GM12878 (cell line): ENCODE data around the gene ERC1.

Experiments
- MAX ChIP-seq: IDR thresholded peaks from 2 replicates; pipeline ENCODE4 v1.6.1; 2012; ENCODE audit warnings: low read depth, low read length, improper control_type of control experiment
- POLR2AphosphoS5 ChIP-seq: IDR thresholded peaks from 2 replicates; pipeline ENCODE4 v1.6.1; 2011; ENCODE audit warnings: mild to moderate bottlenecking, low read length, inconsistent platforms
- TF ChIP-seq, protein P1 (sequence below), 3 experiments: IDR thresholded peaks in 2 of 3; conservative IDR thresholded peaks in 1 of 3; 2 replicates each; pipeline ENCODE4 v1.5.1; 2011; ENCODE audit warnings: low read depth in 3 of 3, low read length in 3 of 3, mild to moderate bottlenecking in 3 of 3, control low read depth in 2 of 3, moderate library complexity in 2 of 3, inconsistent platforms in 1 of 3, mixed read lengths in 1 of 3; ENCODE audit not compliant: control insufficient read depth in 2 of 3, insufficient read depth in 1 of 3; ENCODE audit errors: extremely low read depth in 1 of 3
- TF ChIP-seq, protein P2 (sequence below): IDR thresholded peaks from 2 replicates; pipeline ENCODE4 v1.6.1; 2011; ENCODE audit warnings: low read depth, low read length, improper control_type of control experiment, borderline replicate concordance

GRCh38 chr12:1044199-1044598, 53.2 kb downstream of the ERC1 start:
- TF ChIP-seq MAX: no peak
- TF ChIP-seq, protein P1, sequence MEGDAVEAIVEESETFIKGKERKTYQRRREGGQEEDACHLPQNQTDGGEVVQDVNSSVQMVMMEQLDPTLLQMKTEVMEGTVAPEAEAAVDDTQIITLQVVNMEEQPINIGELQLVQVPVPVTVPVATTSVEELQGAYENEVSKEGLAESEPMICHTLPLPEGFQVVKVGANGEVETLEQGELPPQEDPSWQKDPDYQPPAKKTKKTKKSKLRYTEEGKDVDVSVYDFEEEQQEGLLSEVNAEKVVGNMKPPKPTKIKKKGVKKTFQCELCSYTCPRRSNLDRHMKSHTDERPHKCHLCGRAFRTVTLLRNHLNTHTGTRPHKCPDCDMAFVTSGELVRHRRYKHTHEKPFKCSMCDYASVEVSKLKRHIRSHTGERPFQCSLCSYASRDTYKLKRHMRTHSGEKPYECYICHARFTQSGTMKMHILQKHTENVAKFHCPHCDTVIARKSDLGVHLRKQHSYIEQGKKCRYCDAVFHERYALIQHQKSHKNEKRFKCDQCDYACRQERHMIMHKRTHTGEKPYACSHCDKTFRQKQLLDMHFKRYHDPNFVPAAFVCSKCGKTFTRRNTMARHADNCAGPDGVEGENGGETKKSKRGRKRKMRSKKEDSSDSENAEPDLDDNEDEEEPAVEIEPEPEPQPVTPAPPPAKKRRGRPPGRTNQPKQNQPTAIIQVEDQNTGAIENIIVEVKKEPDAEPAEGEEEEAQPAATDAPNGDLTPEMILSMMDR (IDR thresholded peaks at IDR 0.05 in 2 of 3, conservative IDR thresholded peaks at IDR 0.05 in 1 of 3; ENCODE audit: control insufficient read depth in 2 of 3, extremely low read depth in 1 of 3, insufficient read depth in 1 of 3, low read depth in 3 of 3, low read length in 3 of 3): no peak
- TF ChIP-seq, protein P2, sequence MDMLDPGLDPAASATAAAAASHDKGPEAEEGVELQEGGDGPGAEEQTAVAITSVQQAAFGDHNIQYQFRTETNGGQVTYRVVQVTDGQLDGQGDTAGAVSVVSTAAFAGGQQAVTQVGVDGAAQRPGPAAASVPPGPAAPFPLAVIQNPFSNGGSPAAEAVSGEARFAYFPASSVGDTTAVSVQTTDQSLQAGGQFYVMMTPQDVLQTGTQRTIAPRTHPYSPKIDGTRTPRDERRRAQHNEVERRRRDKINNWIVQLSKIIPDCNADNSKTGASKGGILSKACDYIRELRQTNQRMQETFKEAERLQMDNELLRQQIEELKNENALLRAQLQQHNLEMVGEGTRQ: no peak
- TF ChIP-seq POLR2AphosphoS5: no peak
